HCT116 (cell line): ENCODE results near the gene MMS19. TPM values are rescaled to one million over a fixed set of nuclear protein-coding genes. Genes with fewer than 3 reads are reported as not detected.
A peak's percentile ranks its signal among the peaks of the same experiment; 100 is the strongest.

ENCODE experiments used
- ATAC-seq: fragments of 200-7000 bp; cut with Tn5 transposase; 2 replicates; pipeline ENCODE4 v1.9.1; 2020; ENCODE audit warnings: mild to moderate bottlenecking, moderate library complexity
- BruUV-seq: library from RNA; stranded (reverse); fragments of 400-500 nt; replicated peaks from 2 replicates; lab custom pipeline; 2021; lab: Mats Ljungman, UMichigan
- CTCF ChIA-PET: fragments of 300-600 bp; sonication (Branson Sonifier 250); formaldehyde crosslinking; loops from one replicate; lab custom pipeline; 2021; ENCODE audit warnings: antibody characterized with exemption; lab: Charles Lee
- POLR2A ChIA-PET: fragments of 300-600, 350-600 bp; sonication (Branson Sonifier 250); formaldehyde crosslinking; loops from one replicate; lab custom pipeline; 2021; ENCODE audit warnings: antibody characterized with exemption; lab: Charles Lee
- RAD21 ChIA-PET, 2 experiments: fragments of 300-600 bp; sonication (Branson Sonifier 250); formaldehyde crosslinking; loops; one replicate each; lab custom pipeline; 2023; ENCODE audit warnings: low total read pairs in 2 of 2; ENCODE audit not compliant: uncharacterized antibody in 2 of 2, unreplicated experiment in 2 of 2, low non-redundant PET in 1 of 2; lab: Charles Lee
- DNase-seq: peaks from one replicate; pipeline ENCODE4 v3.0.0-alpha.2; 2010; ENCODE audit warnings: low read depth, low spot score
- H2AFZ ChIP-seq: fragments of 200-600 bp; shearing (Covaris generic), sonication (generic); 2 replicates; pipeline ENCODE4 v1.6.1; 2017; ENCODE audit warnings: low read depth, mixed run types, mixed read lengths, antibody characterized with exemption, low read length; ENCODE audit not compliant: poor library complexity, severe bottlenecking
- H3K27ac ChIP-seq: 2 replicates; pipeline ENCODE4 v1.5.1; 2012; ENCODE audit warnings: low read depth, low read length
- H3K27me3 ChIP-seq: fragments of 200-600 bp; sonication (generic); 2 replicates; pipeline ENCODE4 v1.6.1; 2016; ENCODE audit warnings: mixed run types, low read length, mixed read lengths; ENCODE audit not compliant: insufficient read depth
- H3K36me3 ChIP-seq, 2 experiments: fragments of 200-500 bp in 1 of 2; fragments of 200-600 bp in 1 of 2; sonication (Bioruptor generic) in 1 of 2; sonication (generic) in 1 of 2; 2 replicates each; pipeline versions ENCODE4 v1.5.1 to v1.6.1; 2014 to 2016; ENCODE audit warnings: low read length in 2 of 2, inconsistent platforms in 1 of 2, mixed read lengths in 1 of 2, mixed run types in 1 of 2; ENCODE audit not compliant: insufficient read depth in 2 of 2, control insufficient read depth in 1 of 2
- H3K4me1 ChIP-seq, 2 experiments: fragments of 200-600 bp in 1 of 2; sonication (generic) in 1 of 2; 2 replicates each; pipeline versions ENCODE4 v1.5.1 to v1.6.1; 2012 to 2017; ENCODE audit warnings: low read length in 2 of 2, inconsistent platforms in 1 of 2, mild to moderate bottlenecking in 1 of 2, mixed read lengths in 1 of 2, mixed run types in 1 of 2, moderate library complexity in 1 of 2; ENCODE audit not compliant: insufficient read depth in 2 of 2, control insufficient read depth in 1 of 2
- H3K4me2 ChIP-seq: fragments of 200-600 bp; sonication (generic); 2 replicates; pipeline ENCODE4 v1.6.1; 2017; ENCODE audit warnings: mixed run types, low read length, mixed read lengths
- H3K4me3 ChIP-seq, 2 experiments: fragments of 200-600 bp in 1 of 2; sonication (generic) in 1 of 2; replicated peaks in 1 of 2; 2 replicates each; pipeline ENCODE4 v1.5.1; 2011 to 2016; ENCODE audit warnings: low read length in 2 of 2, control low read depth in 1 of 2, low read depth in 1 of 2, mild to moderate bottlenecking in 1 of 2, mixed read lengths in 1 of 2, mixed run types in 1 of 2
- H3K79me2 ChIP-seq: fragments of 200-600 bp; sonication (generic); 2 replicates; pipeline ENCODE4 v1.6.1; 2017; ENCODE audit warnings: mild to moderate bottlenecking, mixed run types, low read length, moderate library complexity, mixed read lengths; ENCODE audit not compliant: insufficient read depth
- H3K9ac ChIP-seq: fragments of 200-600 bp; sonication (generic); 2 replicates; pipeline ENCODE4 v1.6.1; 2016; ENCODE audit warnings: low read length, mixed read lengths
- H3K9me2 ChIP-seq: fragments of 200-600 bp; sonication (generic), shearing (Covaris generic); 2 replicates; pipeline ENCODE4 v1.6.1; 2017; ENCODE audit warnings: mixed run types, mild to moderate bottlenecking, moderate library complexity; ENCODE audit not compliant: insufficient read depth
- H3K9me3 ChIP-seq, 2 experiments: fragments of 200-500 bp in 1 of 2; fragments of 200-600 bp in 1 of 2; sonication (Bioruptor generic) in 1 of 2; sonication (generic) in 1 of 2; 2 replicates each; pipeline ENCODE4 v1.6.1; 2014 to 2017; ENCODE audit warnings: low read length in 2 of 2, mixed read lengths in 2 of 2, inconsistent platforms in 1 of 2, low read depth in 1 of 2, mild to moderate bottlenecking in 1 of 2, mixed run types in 1 of 2, moderate library complexity in 1 of 2; ENCODE audit not compliant: control insufficient read depth in 1 of 2, insufficient read depth in 1 of 2
- H4K20me1 ChIP-seq: fragments of 200-600 bp; sonication (generic), shearing (Covaris generic); 2 replicates; pipeline ENCODE4 v1.6.1; 2017; ENCODE audit warnings: mixed run types, mild to moderate bottlenecking, moderate library complexity; ENCODE audit not compliant: insufficient read depth
- CBX3 ChIP-seq: IDR thresholded peaks from 2 replicates; pipeline ENCODE4 v1.6.1; 2012; ENCODE audit warnings: low read depth
- EGR1 ChIP-seq: IDR thresholded peaks from 2 replicates; pipeline ENCODE4 v1.6.1; 2012; ENCODE audit warnings: low read depth
- ELF1 ChIP-seq: IDR thresholded peaks from 2 replicates; pipeline ENCODE4 v1.6.1; 2012; ENCODE audit warnings: low read depth, borderline replicate concordance
- EZH2 ChIP-seq: fragments of 200-600 bp; sonication (generic); IDR thresholded peaks from 2 replicates; pipeline ENCODE4 v1.6.1; 2017; ENCODE audit warnings: antibody characterized with exemption, mixed run types
- EZH2phosphoT487 ChIP-seq: fragments of 200-600 bp; IDR thresholded peaks from 2 replicates; pipeline ENCODE4 v1.6.1; 2018; ENCODE audit warnings: antibody characterized with exemption, borderline replicate concordance
- FOSL1 ChIP-seq: IDR thresholded peaks from 2 replicates; pipeline ENCODE4 v1.6.1; 2012; ENCODE audit warnings: low read depth
- POLR2A ChIP-seq: IDR thresholded peaks from 2 replicates; pipeline ENCODE4 v1.7.0; 2011; ENCODE audit warnings: borderline replicate concordance; ENCODE audit not compliant: insufficient read depth, insufficient read length; ENCODE audit errors: extremely low read depth
- POLR2AphosphoS5 ChIP-seq: IDR thresholded peaks from 2 replicates; pipeline ENCODE4 v1.6.1; 2011; ENCODE audit warnings: mild to moderate bottlenecking, low read depth, low read length, moderate library complexity
- RAD21 ChIP-seq: IDR thresholded peaks from 2 replicates; pipeline ENCODE4 v1.6.1; 2012; ENCODE audit warnings: low read depth, mild to moderate bottlenecking
- SIN3A ChIP-seq: IDR thresholded peaks from 2 replicates; pipeline ENCODE4 v1.6.1; 2012; ENCODE audit warnings: low read depth
- SRF ChIP-seq: IDR thresholded peaks from 2 replicates; pipeline ENCODE4 v1.6.1; 2012; ENCODE audit warnings: low read depth
- TCF7L2 ChIP-seq: IDR thresholded peaks from 2 replicates; pipeline ENCODE4 v1.7.0; 2011; ENCODE audit warnings: borderline replicate concordance, inconsistent platforms; ENCODE audit not compliant: insufficient read depth, insufficient read length; ENCODE audit errors: extremely low read depth
- YY1 ChIP-seq: IDR thresholded peaks from 2 replicates; pipeline ENCODE4 v1.6.1; 2011; ENCODE audit warnings: low read length, low read depth, moderate library complexity, mild to moderate bottlenecking; ENCODE audit not compliant: insufficient replicate concordance; ENCODE audit errors: extremely low read depth
- ZFX ChIP-seq: fragments of 450-650 bp; IDR thresholded peaks from 2 replicates; pipeline ENCODE4 v1.6.1; 2017
- intact Hi-C: fragments of 100-400 bp; cut with micrococcal nuclease; formaldehyde crosslinking; loops from 2 replicates; pipeline ENCODE4 v1.10.0; 2022
- total RNA-seq: library from RNA; stranded (reverse); gene quantifications from one replicate; pipeline ENCODE4 v1.2.1, GENCODE V29; 2021; ENCODE audit not compliant: unreplicated experiment
- TF ChIP-seq, protein P1 (sequence below): IDR thresholded peaks from 2 replicates; pipeline ENCODE4 v1.6.1; 2012
- TF ChIP-seq, protein P2 (sequence below): IDR thresholded peaks from 2 replicates; pipeline ENCODE4 v1.6.1; 2012; ENCODE audit warnings: low read depth
- TF ChIP-seq, protein P3 (sequence below): IDR thresholded peaks from 2 replicates; pipeline ENCODE4 v1.6.1; 2011; ENCODE audit warnings: mild to moderate bottlenecking, low read length, moderate library complexity; ENCODE audit not compliant: insufficient replicate concordance; ENCODE audit errors: extremely low read depth

MMS19 gene
- total RNA-seq, 1 experiment from 2014 or later = 101 TPM

GRCh38 chr10:97445357-97445721, 52.9 kb downstream of the MMS19 start:
- H3K36me3 ChIP-seq = 0 out of 4 replicates have a peak, but pooled peaks cover 0 to 5% of the 10 kb centered on the region in 2 experiments
- peak overlapping the region; percentile 87 for H3K4me2 ChIP-seq
- H3K79me2 ChIP-seq = peaks cover 59% of the 10 kb centered on the region
- TF ChIP-seq, protein P1, sequence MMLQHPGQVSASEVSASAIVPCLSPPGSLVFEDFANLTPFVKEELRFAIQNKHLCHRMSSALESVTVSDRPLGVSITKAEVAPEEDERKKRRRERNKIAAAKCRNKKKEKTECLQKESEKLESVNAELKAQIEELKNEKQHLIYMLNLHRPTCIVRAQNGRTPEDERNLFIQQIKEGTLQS = no peak
- TF ChIP-seq EGR1 (no peak), ELF1 (no peak), SRF (no peak), SIN3A (no peak), RAD21 (no peak), POLR2A (no peak), EZH2phosphoT487 (no peak), ZFX (no peak), FOSL1 (no peak), TCF7L2 (no peak), EZH2 (no peak), YY1 (no peak), CBX3 (no peak), POLR2AphosphoS5 (no peak)
- TF ChIP-seq, protein P2, sequence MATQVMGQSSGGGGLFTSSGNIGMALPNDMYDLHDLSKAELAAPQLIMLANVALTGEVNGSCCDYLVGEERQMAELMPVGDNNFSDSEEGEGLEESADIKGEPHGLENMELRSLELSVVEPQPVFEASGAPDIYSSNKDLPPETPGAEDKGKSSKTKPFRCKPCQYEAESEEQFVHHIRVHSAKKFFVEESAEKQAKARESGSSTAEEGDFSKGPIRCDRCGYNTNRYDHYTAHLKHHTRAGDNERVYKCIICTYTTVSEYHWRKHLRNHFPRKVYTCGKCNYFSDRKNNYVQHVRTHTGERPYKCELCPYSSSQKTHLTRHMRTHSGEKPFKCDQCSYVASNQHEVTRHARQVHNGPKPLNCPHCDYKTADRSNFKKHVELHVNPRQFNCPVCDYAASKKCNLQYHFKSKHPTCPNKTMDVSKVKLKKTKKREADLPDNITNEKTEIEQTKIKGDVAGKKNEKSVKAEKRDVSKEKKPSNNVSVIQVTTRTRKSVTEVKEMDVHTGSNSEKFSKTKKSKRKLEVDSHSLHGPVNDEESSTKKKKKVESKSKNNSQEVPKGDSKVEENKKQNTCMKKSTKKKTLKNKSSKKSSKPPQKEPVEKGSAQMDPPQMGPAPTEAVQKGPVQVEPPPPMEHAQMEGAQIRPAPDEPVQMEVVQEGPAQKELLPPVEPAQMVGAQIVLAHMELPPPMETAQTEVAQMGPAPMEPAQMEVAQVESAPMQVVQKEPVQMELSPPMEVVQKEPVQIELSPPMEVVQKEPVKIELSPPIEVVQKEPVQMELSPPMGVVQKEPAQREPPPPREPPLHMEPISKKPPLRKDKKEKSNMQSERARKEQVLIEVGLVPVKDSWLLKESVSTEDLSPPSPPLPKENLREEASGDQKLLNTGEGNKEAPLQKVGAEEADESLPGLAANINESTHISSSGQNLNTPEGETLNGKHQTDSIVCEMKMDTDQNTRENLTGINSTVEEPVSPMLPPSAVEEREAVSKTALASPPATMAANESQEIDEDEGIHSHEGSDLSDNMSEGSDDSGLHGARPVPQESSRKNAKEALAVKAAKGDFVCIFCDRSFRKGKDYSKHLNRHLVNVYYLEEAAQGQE = no peak
- TF ChIP-seq, protein P3, sequence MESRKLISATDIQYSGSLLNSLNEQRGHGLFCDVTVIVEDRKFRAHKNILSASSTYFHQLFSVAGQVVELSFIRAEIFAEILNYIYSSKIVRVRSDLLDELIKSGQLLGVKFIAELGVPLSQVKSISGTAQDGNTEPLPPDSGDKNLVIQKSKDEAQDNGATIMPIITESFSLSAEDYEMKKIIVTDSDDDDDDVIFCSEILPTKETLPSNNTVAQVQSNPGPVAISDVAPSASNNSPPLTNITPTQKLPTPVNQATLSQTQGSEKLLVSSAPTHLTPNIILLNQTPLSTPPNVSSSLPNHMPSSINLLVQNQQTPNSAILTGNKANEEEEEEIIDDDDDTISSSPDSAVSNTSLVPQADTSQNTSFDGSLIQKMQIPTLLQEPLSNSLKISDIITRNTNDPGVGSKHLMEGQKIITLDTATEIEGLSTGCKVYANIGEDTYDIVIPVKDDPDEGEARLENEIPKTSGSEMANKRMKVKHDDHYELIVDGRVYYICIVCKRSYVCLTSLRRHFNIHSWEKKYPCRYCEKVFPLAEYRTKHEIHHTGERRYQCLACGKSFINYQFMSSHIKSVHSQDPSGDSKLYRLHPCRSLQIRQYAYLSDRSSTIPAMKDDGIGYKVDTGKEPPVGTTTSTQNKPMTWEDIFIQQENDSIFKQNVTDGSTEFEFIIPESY = no peak
- ChIA-PET CTCF (no interaction called here), RAD21 (no interaction called here), POLR2A (no interaction called here)
- DNase-seq (no peak), ATAC-seq (peak; percentile 6)
- TSS peak; percentile 69 for BruUV-seq
- H3K27me3 ChIP-seq = no peaks in the 10 kb centered on the region
- intact Hi-C loops = loop anchor here (5.0 kb wide), 1 partner anchor 52 kb away; the partner anchor contains the start of genes MMS19 and UBTD1
- peak overlapping the region; percentile 44 for H3K27ac ChIP-seq
- peak overlapping the region; percentile 79 for H3K9ac ChIP-seq
- H3K4me1 ChIP-seq = peaks cover 10 to 21% of the 10 kb centered on the region in 2 experiments
- peak overlapping the region; percentile 88 to 90 for H3K4me3 ChIP-seq
- H2AFZ ChIP-seq = peak overlapping the region; percentile 42
- no peaks in the 10 kb centered on the region for H3K9me3 ChIP-seq
- H4K20me1 ChIP-seq = no peaks in the 10 kb centered on the region
- no peaks in the 10 kb centered on the region for H3K9me2 ChIP-seq
